GM20000 (cell line): ENCODE data around the gene ANKRD49.

Source experiments
- DNase-seq: peaks from one replicate; pipeline ENCODE4 v3.0.0; 2012; ENCODE audit warnings: low spot score
- CTCF ChIP-seq: IDR thresholded peaks from 2 replicates; pipeline ENCODE4 v1.5.1; 2012; ENCODE audit warnings: mild to moderate bottlenecking, control low read depth; ENCODE audit errors: extremely low read depth, missing control alignments

Gene ANKRD49

GRCh38 chr11:94454301-94454700 lies 39.5 kb upstream of the ANKRD49 start:
- no peak for TF ChIP-seq CTCF
- no peak for DNase-seq

DNA sequence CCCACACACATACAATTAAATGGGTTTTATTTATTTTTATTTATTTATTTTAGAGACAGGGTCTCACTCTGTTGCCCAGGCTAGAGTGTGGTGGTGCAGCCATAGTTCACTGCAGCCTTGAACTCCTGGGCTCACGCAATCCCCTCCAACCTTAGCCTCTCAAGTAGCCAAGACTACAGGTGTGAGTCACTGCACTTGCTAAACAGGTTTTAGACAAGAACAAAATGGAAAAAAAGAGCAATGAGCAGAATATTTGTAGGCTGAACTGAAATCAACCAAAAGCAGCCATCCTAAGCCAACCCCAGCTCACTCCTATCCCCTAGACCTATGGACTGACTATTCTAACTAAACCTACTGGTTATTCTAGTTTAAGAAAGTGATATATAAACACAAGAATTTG lies 37.9 kb upstream of the ANKRD49 start:
- DNase-seq = no peak
- TF ChIP-seq CTCF = no peak

GRCh38 chr11:94457118-94458029 lies 36.4 kb upstream of the ANKRD49 start:
- no peak for DNase-seq

DNA sequence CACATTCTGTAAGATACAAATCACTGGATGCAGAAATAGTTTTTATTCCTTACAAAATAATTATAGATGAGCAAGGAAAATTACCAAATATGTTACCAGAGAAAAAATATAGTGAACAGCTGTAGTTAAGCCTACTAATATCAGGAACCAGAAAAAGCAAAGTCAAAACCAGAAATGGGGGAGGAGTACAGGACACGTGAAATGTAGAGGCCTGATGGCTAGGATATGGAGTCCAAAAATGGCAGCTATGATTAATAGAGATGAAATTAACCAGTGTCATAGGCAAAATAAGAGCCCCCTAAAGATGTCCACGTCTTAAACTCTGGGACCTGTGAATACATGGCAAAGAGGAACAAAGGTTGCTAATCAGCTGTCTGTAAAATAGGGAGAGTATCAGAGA lies 34.2 kb upstream of the ANKRD49 start:
- DNase-seq = no peak
- TF ChIP-seq CTCF = no peak

More at GRCh38 chr11:94457118-94458029, 36.4 kb upstream of the ANKRD49 start:
- TF ChIP-seq CTCF = no peak

- DNase-seq = peak; percentile 40
- no peak for TF ChIP-seq CTCF
Measured at GRCh38 chr11:94469416-94469815, 24.4 kb upstream of the ANKRD49 start.

GRCh38 chr11:94472916-94473799 lies 20.6 kb upstream of the ANKRD49 start:
- peak; percentile 44 for DNase-seq
- no peak for TF ChIP-seq CTCF

DNA sequence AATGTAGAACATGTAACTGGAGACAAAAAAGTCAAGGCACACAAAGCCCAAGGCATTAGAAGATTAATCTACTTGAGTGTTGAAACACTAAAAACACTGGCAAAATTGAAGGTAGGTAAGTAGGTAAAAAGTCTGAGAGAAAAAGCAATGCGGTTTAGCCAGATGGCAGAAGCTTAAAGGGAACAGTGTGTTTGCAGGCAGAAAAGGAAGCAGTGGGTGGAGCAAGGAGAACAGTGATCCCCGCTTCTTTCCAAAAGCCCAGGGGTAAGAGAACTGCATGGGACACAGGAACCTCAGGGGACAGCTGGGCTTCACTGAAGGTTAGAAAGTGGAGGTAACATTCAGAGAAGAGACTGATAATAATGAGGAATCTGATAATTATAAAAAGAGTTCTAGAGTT lies 16.2 kb upstream of the ANKRD49 start:
- DNase-seq = no peak

More for the DNA sequence above, 16.2 kb upstream of the ANKRD49 start:
- no peak for TF ChIP-seq CTCF
